SU-DHL-6 (cell line): ENCODE measurements around the gene CDH11.

ENCODE experiments used
- H2AFZ ChIP-seq: fragments of 200-600 bp; sonication (generic); 2 replicates; pipeline ENCODE4 v1.6.1; 2014; ENCODE audit warnings: low read depth, mild to moderate bottlenecking, moderate library complexity, mixed read lengths, antibody characterized with exemption, low read length; ENCODE audit not compliant: severe bottlenecking
- H3F3A ChIP-seq: fragments of 200-600 bp; shearing (Covaris generic); 2 replicates; pipeline ENCODE4 v1.6.0; 2016; ENCODE audit warnings: antibody characterized with exemption, mild to moderate bottlenecking; ENCODE audit not compliant: insufficient read depth
- H3K27ac ChIP-seq: fragments of 200-600 bp; sonication (generic); 2 replicates; pipeline ENCODE4 v1.5.1; 2016; ENCODE audit warnings: low read depth, mild to moderate bottlenecking, low read length, moderate library complexity, mixed read lengths
- H3K27me3 ChIP-seq: fragments of 200-600 bp; sonication (generic), shearing (Covaris generic); 2 replicates; pipeline ENCODE4 v1.6.0; 2014; ENCODE audit warnings: mild to moderate bottlenecking, low read length
- H3K36me3 ChIP-seq: fragments of 200-600 bp; sonication (generic); 2 replicates; pipeline ENCODE4 v1.6.1; 2014; ENCODE audit warnings: mild to moderate bottlenecking, low read length, mixed read lengths
- H3K4me2 ChIP-seq: fragments of 300-600, 200-600 bp; shearing (Covaris generic), sonication (generic); 2 replicates; pipeline ENCODE4 v1.6.0; 2014; ENCODE audit warnings: low read length, low read depth, mild to moderate bottlenecking; ENCODE audit not compliant: poor library complexity, severe bottlenecking
- H3K4me3 ChIP-seq: fragments of 200-600 bp; sonication (generic); 2 replicates; pipeline ENCODE4 v1.5.1; 2014; ENCODE audit warnings: antibody characterized with exemption, low read length, mild to moderate bottlenecking, mixed read lengths; ENCODE audit not compliant: insufficient read depth, poor library complexity, severe bottlenecking
- H3K79me2 ChIP-seq: fragments of 200-600 bp; sonication (generic); 2 replicates; pipeline ENCODE4 v1.6.1; 2014; ENCODE audit warnings: mild to moderate bottlenecking, low read length, moderate library complexity; ENCODE audit not compliant: insufficient read depth
- H3K9ac ChIP-seq: fragments of 200-600 bp; sonication (generic); 2 replicates; pipeline ENCODE4 v1.7.0; 2014; ENCODE audit warnings: mild to moderate bottlenecking, low read length
- H3K9me2 ChIP-seq: fragments of 200-600 bp; sonication (generic); replicated peaks from 2 replicates; pipeline ENCODE4 v1.6.1; 2014; ENCODE audit warnings: low read length; ENCODE audit not compliant: insufficient read depth
- H3K9me3 ChIP-seq: fragments of 200-600 bp; sonication (generic); 2 replicates; pipeline ENCODE4 v1.6.1; 2014; ENCODE audit warnings: low read length, mixed read lengths; ENCODE audit not compliant: insufficient read depth
- H4K20me1 ChIP-seq: fragments of 200-600 bp; sonication (generic); 2 replicates; pipeline ENCODE4 v1.6.1; 2014; ENCODE audit warnings: low read depth, mild to moderate bottlenecking, antibody characterized with exemption, low read length, moderate library complexity, mixed read lengths
- CTCF ChIP-seq: fragments of 200-600 bp; sonication (generic); IDR thresholded peaks from one replicate; pipeline ENCODE4 v1.5.1; 2017; ENCODE audit warnings: antibody characterized with exemption, mild to moderate bottlenecking, low read length, moderate library complexity; ENCODE audit not compliant: insufficient read depth, poor library complexity, severe bottlenecking
- EZH2phosphoT487 ChIP-seq: fragments of 200-600 bp; sonication (generic), shearing (Covaris generic); conservative IDR thresholded peaks from 2 replicates; pipeline ENCODE4 v1.6.1; 2018; ENCODE audit warnings: mild to moderate bottlenecking, antibody characterized with exemption, low read length, moderate library complexity, mixed read lengths

Gene CDH11

GRCh38 chr16:65121870-65122723 is at the start of gene CDH11:
Gene CDH11 (minus strand): TSS chr16:65122063. CDS start chr16:65004869, 117,194 bp downstream.
- no peaks in the 10 kb centered on the region for H3F3A ChIP-seq
- H3K9me3 ChIP-seq, result no peaks in the 10 kb centered on the region
- no peak within 1 kb of the TSS for H3K4me3 ChIP-seq
- H4K20me1 ChIP-seq, result no peaks in the 10 kb centered on the region
- H3K9ac ChIP-seq, result no peak within 1 kb of the TSS
- H2AFZ ChIP-seq, result no peak within 1 kb of the TSS
- H3K27ac ChIP-seq, result no peak within 1 kb of the TSS
- no peaks in the 10 kb centered on the region for H3K36me3 ChIP-seq
- no peaks in the 10 kb centered on the region for H3K79me2 ChIP-seq
- no peaks in the 10 kb centered on the region for H3K27me3 ChIP-seq
- no peak for TF ChIP-seq CTCF
- no peak for TF ChIP-seq EZH2phosphoT487
- H3K4me2 ChIP-seq, result no peak within 1 kb of the TSS
- H3K9me2 ChIP-seq, result no peaks in the 10 kb centered on the region

- H3K9ac ChIP-seq, result no peak overlapping the region
- no peak overlapping the region for H3K4me3 ChIP-seq
- H2AFZ ChIP-seq, result no peak overlapping the region
- no peaks in the 10 kb centered on the region for H3K9me2 ChIP-seq
- H3K9me3 ChIP-seq, result no peaks in the 10 kb centered on the region
- H3F3A ChIP-seq, result no peaks in the 10 kb centered on the region
- no peaks in the 10 kb centered on the region for H4K20me1 ChIP-seq
- no peaks in the 10 kb centered on the region for H3K79me2 ChIP-seq
- no peaks in the 10 kb centered on the region for H3K27me3 ChIP-seq
- H3K4me2 ChIP-seq, result no peak overlapping the region
- no peaks in the 10 kb centered on the region for H3K36me3 ChIP-seq
- no peak overlapping the region for H3K27ac ChIP-seq
- TF ChIP-seq EZH2phosphoT487 (no peak), CTCF (no peak)
Observed at GRCh38 chr16:65154321-65154720, 32.5 kb upstream of the CDH11 start.

GRCh38 chr16:65153365-65154105 is 31.7 kb upstream of the CDH11 start:
- Histone ChIP-seq H3K9me2 (no peaks in the 10 kb centered on the region), H4K20me1 (no peaks in the 10 kb centered on the region), H3K9ac (no peak overlapping the region), H3K36me3 (no peaks in the 10 kb centered on the region), H3K4me3 (no peak overlapping the region), H3F3A (no peaks in the 10 kb centered on the region), H2AFZ (no peak overlapping the region), H3K27ac (no peak overlapping the region), H3K4me2 (no peak overlapping the region), H3K9me3 (no peaks in the 10 kb centered on the region), H3K27me3 (no peaks in the 10 kb centered on the region), H3K79me2 (no peaks in the 10 kb centered on the region)
- TF ChIP-seq CTCF (no peak), EZH2phosphoT487 (no peak)
